Kidney (tissue), 14 donors: Measurements from ENCODE around the gene ZNF362. TPM values are rescaled to one million over a fixed set of nuclear protein-coding genes. Genes with fewer than 3 reads are reported as not detected.

ENCODE experiments used
- DNase-seq, 5 donors: peaks; one replicate each; pipeline ENCODE4 v3.0.0-alpha.2; 2013 to 2020
- FAIRE-seq: peaks from 2 replicates; lab custom pipeline; 2012; peaks lifted over from hg19 to GRCh38; lab: Jason Lieb, UNC
- H3K27ac ChIP-seq, 2 donors: one replicate each; pipeline ENCODE4 v1.7.0; 2013; ENCODE audit warnings: low read depth in 2 of 2, low read length in 2 of 2, inconsistent platforms in 1 of 2
- H3K27me3 ChIP-seq: one replicate; pipeline ENCODE4 v1.7.1; 2013; ENCODE audit warnings: low read length, inconsistent platforms; ENCODE audit not compliant: control insufficient read depth, insufficient read depth
- H3K36me3 ChIP-seq, 3 donors: one replicate each; pipeline versions ENCODE4 v1.7.0 to v1.7.1; 2013; ENCODE audit warnings: low read length in 3 of 3, control low read depth in 1 of 3, inconsistent platforms in 1 of 3; ENCODE audit not compliant: insufficient read depth in 3 of 3, control insufficient read depth in 2 of 3
- H3K4me1 ChIP-seq, 3 donors: one replicate each; pipeline versions ENCODE4 v1.7.0 to v1.7.1; 2013; ENCODE audit warnings: low read length in 3 of 3, inconsistent platforms in 1 of 3, low read depth in 1 of 3; ENCODE audit not compliant: control insufficient read depth in 2 of 3, insufficient read depth in 2 of 3
- H3K4me3 ChIP-seq, 3 donors: one replicate each; pipeline versions ENCODE4 v1.7.0 to v1.8.1; 2013; ENCODE audit warnings: low read length in 3 of 3, control low read depth in 1 of 3, inconsistent platforms in 1 of 3
- H3K9ac ChIP-seq, 3 donors: one replicate each; pipeline versions ENCODE4 v1.7.0 to v1.7.1; 2013; ENCODE audit warnings: low read length in 3 of 3, control low read depth in 1 of 3, inconsistent platforms in 1 of 3
- H3K9me3 ChIP-seq, 3 donors: one replicate each; pipeline versions ENCODE4 v1.7.0 to v1.7.1; 2013; ENCODE audit warnings: low read length in 3 of 3, control low read depth in 1 of 3, inconsistent platforms in 1 of 3; ENCODE audit not compliant: control insufficient read depth in 2 of 3, insufficient read depth in 1 of 3
- CTCF ChIP-seq: IDR thresholded peaks from 3 replicates; pipeline ENCODE4 v1.5.1; 2012; ENCODE audit warnings: mild to moderate bottlenecking, moderate library complexity, borderline replicate concordance; ENCODE audit not compliant: insufficient read depth; ENCODE audit errors: extremely low read depth
- intact Hi-C: fragments of 100-400 bp; cut with DNase I; formaldehyde crosslinking; loops from one replicate; pipeline ENCODE4 v1.11.1; 2022
- polyA plus RNA-seq: library from polyadenylated mRNA; stranded (reverse); fragments of 350-450 nt; fragmentation: Illumina TruSeq; extraction: RNeasy Lipid Tissue Mini Kit (QIAGEN cat#74804); gene quantifications from one replicate; pipeline ENCODE4 v1.2.3, GENCODE V29; 2014; ENCODE audit warnings: low read depth, low replicate concordance; ENCODE audit not compliant: insufficient read depth
- total RNA-seq: library from RNA; stranded (reverse); fragmentation: NEBNext Ultra II Directional; extraction: Animal tissue kit (Norgen Biotek cat#: 25700); gene quantifications from one replicate; pipeline ENCODE4 v1.2.1, GENCODE V29; 2021
- donor health status: control.
- donor health status: control.
- donor health status: control.
- donor health status: control.
- donor health status: control.
- donor health status: DM: yes; HTN: yes; CAD: no.
- donor health status: Normal renal cell carcinoma (clear cell type).

Gene ZNF362
- total and polyA plus RNA-seq, 2 donors from 2014 or later = 17.4 to 36.9 TPM

GRCh38 chr1:33295023-33295422 is 38.7 kb downstream of the ZNF362 start:
- Histone ChIP-seq H3K36me3 (peaks cover 8 to 33% (median 12%) of the 10 kb centered on the region in 3 donors), H3K4me3 (no peak overlapping the region), H3K4me1 (peaks cover 0 to 6% (median 0%) of the 10 kb centered on the region in 3 donors), H3K27ac (no peak overlapping the region), H3K9ac (no peak overlapping the region), H3K9me3 (no peaks in the 10 kb centered on the region), H3K27me3 (no peaks in the 10 kb centered on the region)
- FAIRE-seq (no peak), DNase-seq (peak in 1 of 5 donors; percentile 70)
- no peak for TF ChIP-seq CTCF
- intact Hi-C loops = loop anchor here (5.0 kb wide), 1 partner anchor 72 kb away; no protein-coding TSS in a partner anchor

GRCh38 chr1:33295450-33296081 is 39.3 kb downstream of the ZNF362 start:
- Histone ChIP-seq H3K36me3 (peaks cover 8 to 33% (median 12%) of the 10 kb centered on the region in 3 donors), H3K9ac (peak overlapping the region in 1 of 3 donors; percentile 13), H3K9me3 (no peaks in the 10 kb centered on the region), H3K4me3 (no peak overlapping the region), H3K4me1 (peaks cover 0 to 6% (median 2%) of the 10 kb centered on the region in 3 donors), H3K27ac (no peak overlapping the region), H3K27me3 (no peaks in the 10 kb centered on the region)
- peak; percentile 89 to 93 (median 90) for DNase-seq
- peak; percentile 97 for TF ChIP-seq CTCF
- intact Hi-C loops = loop anchor here (5.0 kb wide), 1 partner anchor 72 kb away; no protein-coding TSS in a partner anchor
- no peak for FAIRE-seq

DNA sequence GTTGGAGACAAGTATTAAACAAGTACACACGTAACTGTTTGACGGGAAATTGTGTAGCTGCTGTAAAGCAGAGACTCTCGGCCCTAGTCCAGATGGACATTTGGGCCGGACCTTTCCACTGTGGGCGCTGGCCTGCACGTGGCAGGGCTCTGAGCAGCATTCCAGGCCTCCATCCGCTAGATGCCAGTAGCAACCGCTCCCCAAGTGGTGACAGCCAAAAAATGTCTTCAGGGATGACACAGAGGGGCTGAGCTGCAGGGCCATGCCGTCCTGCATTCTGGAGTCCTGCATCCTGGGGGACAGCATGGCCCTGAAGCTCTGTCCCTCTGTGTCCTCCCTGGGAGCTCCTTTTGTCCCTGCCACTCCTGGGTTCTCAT is 39.8 kb downstream of the ZNF362 start:
- intact Hi-C loops = loop anchor here (5.0 kb wide), 1 partner anchor 71 kb away; no protein-coding TSS in a partner anchor

More for the DNA sequence above, 39.8 kb downstream of the ZNF362 start:
- peak in 1 of 5 donors; percentile 86 for DNase-seq
- H3K4me3 ChIP-seq = no peak overlapping the region
- H3K27me3 ChIP-seq = no peaks in the 10 kb centered on the region
- no peak for FAIRE-seq
- peaks cover 8 to 33% (median 12%) of the 10 kb centered on the region in 3 donors for H3K36me3 ChIP-seq
- H3K4me1 ChIP-seq = peaks cover 0 to 10% (median 6%) of the 10 kb centered on the region in 3 donors
- peak overlapping the region in 1 of 3 donors; percentile 13 for H3K9ac ChIP-seq
- H3K9me3 ChIP-seq = no peaks in the 10 kb centered on the region
- no peak overlapping the region for H3K27ac ChIP-seq
- TF ChIP-seq CTCF = peak; percentile 13
